ENCODE data around the gene IP6K3. TPM values are rescaled to one million over a fixed set of nuclear protein-coding genes. Genes with fewer than 3 reads are reported as not detected.

IP6K3 gene
- total RNA-seq, 1 donor from 2014 or later: 2.9 TPM

GRCh38 chr6:33708516-33709204, 38.0 kb downstream of the IP6K3 start:
- no peak overlapping the region for H3K27ac Mint-ChIP-seq
- H3K4me3 Mint-ChIP-seq: no peak overlapping the region
- Histone ChIP-seq H3F3A (ENCODE audit: low read depth) (no peaks in the 10 kb centered on the region), H3K27ac (no peak overlapping the region), H3K4me3 (no peak overlapping the region), H2AFZ (replicated peaks) (no peak overlapping the region), H3K27me3 (no peaks in the 10 kb centered on the region), H3K4me1 (peaks cover 14% of the 10 kb centered on the region), H3K9me3 (ENCODE audit: low read depth) (no peaks in the 10 kb centered on the region), H3K4me2 (no peak overlapping the region), H3K9ac (no peak overlapping the region), H3K36me3 (no peaks in the 10 kb centered on the region), H4K20me1 (ENCODE audit: low read depth) (peaks cover 18% of the 10 kb centered on the region), H3K79me2 (ENCODE audit: low read depth) (peaks cover 28% of the 10 kb centered on the region)
- TF ChIP-seq CTCF (IDR thresholded peaks at IDR 0.05) (no peak), EZH2phosphoT487 (IDR thresholded peaks at IDR 0.05) (no peak), EZH2 (IDR thresholded peaks at IDR 0.05) (no peak)
- peaks cover 19% of the 10 kb centered on the region for H3K36me3 Mint-ChIP-seq
- DNase-seq (ENCODE audit: low spot score): no peak
- H3K27me3 Mint-ChIP-seq (ENCODE audit: insufficient read depth, low read depth): no peaks in the 10 kb centered on the region
- peaks cover 24% of the 10 kb centered on the region for H3K4me1 Mint-ChIP-seq
- no peaks in the 10 kb centered on the region for H3K9me3 Mint-ChIP-seq

GRCh38 chr6:33707771-33708170, 38.9 kb downstream of the IP6K3 start:
- H3K27me3 Mint-ChIP-seq (ENCODE audit: insufficient read depth, low read depth): no peaks in the 10 kb centered on the region
- no peak overlapping the region for H3K27ac ChIP-seq
- no peaks in the 10 kb centered on the region for H3K36me3 ChIP-seq
- H3K27ac Mint-ChIP-seq: no peak overlapping the region
- H3K4me1 Mint-ChIP-seq: peaks cover 24% of the 10 kb centered on the region
- DNase-seq (ENCODE audit: low spot score): no peak
- TF ChIP-seq EZH2 (IDR thresholded peaks at IDR 0.05) (no peak), CTCF (IDR thresholded peaks at IDR 0.05) (no peak), EZH2phosphoT487 (IDR thresholded peaks at IDR 0.05) (no peak)
- H4K20me1 ChIP-seq (ENCODE audit: low read depth): peaks cover 21% of the 10 kb centered on the region
- peaks cover 2% of the 10 kb centered on the region for H3F3A ChIP-seq (ENCODE audit: low read depth)
- H3K36me3 Mint-ChIP-seq: peaks cover 19% of the 10 kb centered on the region
- peaks cover 28% of the 10 kb centered on the region for H3K79me2 ChIP-seq (ENCODE audit: low read depth)
- H3K9me3 Mint-ChIP-seq: no peaks in the 10 kb centered on the region
- H2AFZ ChIP-seq (replicated peaks): no peak overlapping the region
- peaks cover 14% of the 10 kb centered on the region for H3K4me1 ChIP-seq
- H3K4me3 Mint-ChIP-seq: no peak overlapping the region
- no peaks in the 10 kb centered on the region for H3K27me3 ChIP-seq
- no peak overlapping the region for H3K9ac ChIP-seq
- H3K4me3 ChIP-seq: no peak overlapping the region
- H3K4me2 ChIP-seq: no peak overlapping the region
- no peaks in the 10 kb centered on the region for H3K9me3 ChIP-seq (ENCODE audit: low read depth)

GRCh38 chr6:33705955-33706725, 40.6 kb downstream of the IP6K3 start:
- H3K27ac ChIP-seq: no peak overlapping the region
- H3K79me2 ChIP-seq (ENCODE audit: low read depth): peaks cover 27% of the 10 kb centered on the region
- H3K9me3 ChIP-seq (ENCODE audit: low read depth): no peaks in the 10 kb centered on the region
- H3K36me3 ChIP-seq: no peaks in the 10 kb centered on the region
- Mint-ChIP-seq H3K27me3 (ENCODE audit: insufficient read depth, low read depth) (no peaks in the 10 kb centered on the region), H3K4me3 (no peak overlapping the region), H3K9me3 (no peaks in the 10 kb centered on the region), H3K27ac (no peak overlapping the region), H3K36me3 (peaks cover 19% of the 10 kb centered on the region), H3K4me1 (peaks cover 21% of the 10 kb centered on the region)
- H3K4me3 ChIP-seq: no peak overlapping the region
- H4K20me1 ChIP-seq (ENCODE audit: low read depth): peaks cover 28% of the 10 kb centered on the region
- no peak overlapping the region for H3K4me2 ChIP-seq
- H3K9ac ChIP-seq: no peak overlapping the region
- H3K4me1 ChIP-seq: peaks cover 14% of the 10 kb centered on the region
- H3F3A ChIP-seq (ENCODE audit: low read depth): peaks cover 9% of the 10 kb centered on the region
- no peak for DNase-seq (ENCODE audit: low spot score)
- H3K27me3 ChIP-seq: no peaks in the 10 kb centered on the region
- TF ChIP-seq EZH2phosphoT487 (IDR thresholded peaks at IDR 0.05): no peak
- TF ChIP-seq EZH2 (IDR thresholded peaks at IDR 0.05): no peak
- TF ChIP-seq CTCF (IDR thresholded peaks at IDR 0.05): no peak
- no peak overlapping the region for H2AFZ ChIP-seq (replicated peaks)

Measured in neural progenitor cell (in vitro differentiated cells).